Retinal pigment epithelial cell (primary cell): Measurements from ENCODE around the gene ZNF641.

ENCODE experiments used
- DNase-seq: peaks from one replicate; pipeline ENCODE4 v3.0.0-alpha.2; 2010; ENCODE audit warnings: low read depth
- H3K4me3 ChIP-seq: 2 replicates; pipeline ENCODE4 v1.5.1; 2011; ENCODE audit warnings: mild to moderate bottlenecking, low read length, control low read depth, moderate library complexity
- CTCF ChIP-seq: conservative IDR thresholded peaks from 2 replicates; pipeline ENCODE4 v1.5.1; 2011; ENCODE audit warnings: low read depth, low read length, control low read depth, inconsistent platforms

Gene ZNF641

GRCh38 chr12:48351022-48351708 is 446 bp upstream of the ZNF641 start:
- peak; percentile 46 for DNase-seq
- H3K4me3 ChIP-seq: peak overlapping the region; percentile 66
- TF ChIP-seq CTCF: no peak

GRCh38 chr12:48349471-48349870 is 1.2 kb downstream of the ZNF641 start:
- no peak for TF ChIP-seq CTCF
- H3K4me3 ChIP-seq: no peak overlapping the region
- no peak for DNase-seq

GRCh38 chr12:48342980-48343379 is 7.7 kb downstream of the ZNF641 start:
- no peak for DNase-seq
- no peak overlapping the region for H3K4me3 ChIP-seq
- no peak for TF ChIP-seq CTCF

GRCh38 chr12:48340943-48341342 is 9.8 kb downstream of the ZNF641 start:
- no peak for TF ChIP-seq CTCF
- DNase-seq: no peak
- H3K4me3 ChIP-seq: no peak overlapping the region

- no peak for TF ChIP-seq CTCF
- DNase-seq: no peak
- no peak overlapping the region for H3K4me3 ChIP-seq
Observed at GRCh38 chr12:48339442-48340117, 11.1 kb downstream of the ZNF641 start.

- no peak overlapping the region for H3K4me3 ChIP-seq
- DNase-seq: no peak
- peak; percentile 29 for TF ChIP-seq CTCF
Observed at GRCh38 chr12:48336564-48336963, 14.2 kb downstream of the ZNF641 start.

GRCh38 chr12:48336061-48336460 is 14.7 kb downstream of the ZNF641 start:
- no peak for DNase-seq
- no peak for TF ChIP-seq CTCF
- H3K4me3 ChIP-seq: no peak overlapping the region
